ENCODE measurements around the gene CDKN2D. TPM values are rescaled to one million over a fixed set of nuclear protein-coding genes. Genes with fewer than 3 reads are reported as not detected.

Gene CDKN2D
- total and polyA plus RNA-seq, 10 of the 15 experiments (the other 5 are each of a cell fraction or from before 2014, with no cell fraction given) = 0.53 to 17.2 (median 6.7) TPM

DNA sequence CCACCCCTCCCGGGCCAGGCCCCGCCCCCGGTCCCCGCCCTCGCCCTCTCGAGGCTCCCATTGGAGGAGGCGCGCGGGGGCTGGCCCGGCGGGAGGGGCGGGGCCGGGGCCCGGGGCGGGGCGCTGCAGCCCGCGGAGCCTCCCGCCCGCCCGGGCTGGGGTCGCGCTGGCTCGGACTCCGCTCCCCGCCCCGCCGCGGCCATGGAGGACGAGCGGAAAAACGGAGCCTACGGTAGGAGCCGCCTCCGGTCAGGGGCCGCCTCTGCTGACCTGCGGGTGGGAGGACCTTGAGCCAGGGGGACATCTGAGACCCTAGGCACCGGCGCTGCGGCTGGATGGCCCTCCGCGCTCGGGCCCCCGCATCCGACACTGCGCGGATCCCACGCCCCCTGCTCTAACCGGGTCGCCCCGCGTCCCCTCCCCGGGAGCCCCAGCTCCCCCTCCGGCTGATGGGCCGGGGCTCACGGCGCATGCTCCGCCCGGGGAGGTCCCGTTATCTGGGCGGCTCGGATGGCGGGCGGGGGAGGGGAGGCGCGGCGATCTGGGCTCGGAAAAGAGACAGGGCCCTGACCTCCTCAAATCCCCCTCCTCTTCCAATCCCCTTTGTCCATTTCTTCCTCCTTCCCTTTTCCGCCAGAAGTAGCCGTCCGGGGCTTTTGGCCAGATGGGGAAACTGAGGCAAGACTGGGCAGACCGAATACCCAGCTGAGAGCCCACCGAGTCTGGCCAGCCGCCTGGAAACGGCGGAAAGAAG is 33.7 kb upstream of the CDKN2D start (continued):
- TF ChIP-seq, protein P1, sequence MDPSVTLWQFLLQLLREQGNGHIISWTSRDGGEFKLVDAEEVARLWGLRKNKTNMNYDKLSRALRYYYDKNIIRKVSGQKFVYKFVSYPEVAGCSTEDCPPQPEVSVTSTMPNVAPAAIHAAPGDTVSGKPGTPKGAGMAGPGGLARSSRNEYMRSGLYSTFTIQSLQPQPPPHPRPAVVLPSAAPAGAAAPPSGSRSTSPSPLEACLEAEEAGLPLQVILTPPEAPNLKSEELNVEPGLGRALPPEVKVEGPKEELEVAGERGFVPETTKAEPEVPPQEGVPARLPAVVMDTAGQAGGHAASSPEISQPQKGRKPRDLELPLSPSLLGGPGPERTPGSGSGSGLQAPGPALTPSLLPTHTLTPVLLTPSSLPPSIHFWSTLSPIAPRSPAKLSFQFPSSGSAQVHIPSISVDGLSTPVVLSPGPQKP (IDR thresholded peaks at IDR 0.05; ENCODE audit: low read depth, low read length) = 0 out of 2 replicates have a peak, but pooled peaks have one; percentile 45
- TF ChIP-seq SREBF1 (IDR thresholded peaks at IDR 0.05; ENCODE audit: low read length) (no peak), GATAD2B (conservative IDR thresholded peaks at IDR 0.05; ENCODE audit: low read depth) (no peak; the same call in 1 of the 2 replicates), NFXL1 (IDR thresholded peaks at IDR 0.05; ENCODE audit: borderline replicate concordance) (no peak), NR2F1 (conservative IDR thresholded peaks at IDR 0.05) (0 out of 2 replicates have a peak, but pooled peaks have one; percentile 29), RAD21 (IDR thresholded peaks at IDR 0.05; ENCODE audit: insufficient read depth, low read depth, low read length) (no peak), RB1 (IDR thresholded peaks at IDR 0.05; ENCODE audit: borderline replicate concordance) (no peak), ZZZ3 (IDR thresholded peaks at IDR 0.05; ENCODE audit: control insufficient read depth, insufficient read length, low read depth) (no peak), SRF (IDR thresholded peaks at IDR 0.05; ENCODE audit: low read depth in 2 of 2, low read length in 2 of 2) (no peak), BCL11A (IDR thresholded peaks at IDR 0.05; ENCODE audit: low read depth, low read length) (0 out of 2 replicates have a peak, but pooled peaks have one; percentile 8), POU2F2 (IDR thresholded peaks at IDR 0.05; ENCODE audit: borderline replicate concordance, low read depth, low read length) (0 out of 3 replicates have a peak, but pooled peaks have one; percentile 34), RCOR1 (conservative IDR thresholded peaks at IDR 0.05; ENCODE audit: low read depth, low read length) (no peak), LARP7 (IDR thresholded peaks at IDR 0.05) (peak; percentile 44; the same call in 1 of the 2 replicates), NFYB (IDR thresholded peaks at IDR 0.05; ENCODE audit: insufficient read depth, low read depth, low read length) (0 out of 2 replicates have a peak, but pooled peaks have one; percentile 21), NRF1 (conservative IDR thresholded peaks at IDR 0.05; ENCODE audit: low read depth, low read length) (peak; percentile 53)
- TF ChIP-seq, protein P2, sequence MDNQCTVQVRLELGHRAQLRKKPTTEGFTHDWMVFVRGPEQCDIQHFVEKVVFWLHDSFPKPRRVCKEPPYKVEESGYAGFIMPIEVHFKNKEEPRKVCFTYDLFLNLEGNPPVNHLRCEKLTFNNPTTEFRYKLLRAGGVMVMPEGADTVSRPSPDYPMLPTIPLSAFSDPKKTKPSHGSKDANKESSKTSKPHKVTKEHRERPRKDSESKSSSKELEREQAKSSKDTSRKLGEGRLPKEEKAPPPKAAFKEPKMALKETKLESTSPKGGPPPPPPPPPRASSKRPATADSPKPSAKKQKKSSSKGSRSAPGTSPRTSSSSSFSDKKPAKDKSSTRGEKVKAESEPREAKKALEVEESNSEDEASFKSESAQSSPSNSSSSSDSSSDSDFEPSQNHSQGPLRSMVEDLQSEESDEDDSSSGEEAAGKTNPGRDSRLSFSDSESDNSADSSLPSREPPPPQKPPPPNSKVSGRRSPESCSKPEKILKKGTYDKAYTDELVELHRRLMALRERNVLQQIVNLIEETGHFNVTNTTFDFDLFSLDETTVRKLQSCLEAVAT (IDR thresholded peaks at IDR 0.05) = peak; percentile 52; the same call in 1 of the 2 replicates

All from GM12878 (cell line).